GM12878 (cell line): Measurements from ENCODE around the gene SLIT1. TPM values are rescaled to one million over a fixed set of nuclear protein-coding genes. Genes with fewer than 3 reads are reported as not detected.

Experiments used
- ATAC-seq: fragments of 200-7000 bp; cut with Tn5 transposase; 3 replicates; pipeline ENCODE4 v1.9.1; 2020; ENCODE audit warnings: mild to moderate bottlenecking, moderate library complexity
- BruUV-seq: library from RNA; stranded (reverse); fragments of 400-500 nt; replicated peaks from 2 replicates; lab custom pipeline; 2021; lab: Mats Ljungman, UMichigan
- CTCF ChIA-PET: fragments of 300-600 bp; sonication (Branson Sonifier 250); formaldehyde crosslinking; extraction: SDS; loops from one replicate; lab custom pipeline; 2021; ENCODE audit warnings: inconsistent platforms; lab: Yijun Ruan, JAX
- POLR2A ChIA-PET: fragments of 350-600 bp; formaldehyde crosslinking; extraction: SDS; loops from one replicate; lab custom pipeline; 2021; ENCODE audit warnings: inconsistent platforms; lab: Charles Lee
- RAD21 ChIA-PET: fragments of 300-600 bp; sonication (Branson Sonifier 250); formaldehyde crosslinking; loops from one replicate; lab custom pipeline; 2023; ENCODE audit warnings: antibody characterized with exemption; ENCODE audit not compliant: unreplicated experiment; lab: Charles Lee
- SMC1A ChIA-PET: fragments of 300-600 bp; sonication (Branson Sonifier 250); formaldehyde crosslinking; loops from one replicate; lab custom pipeline; 2023; ENCODE audit not compliant: unreplicated experiment, uncharacterized antibody; lab: Charles Lee
- DNase-seq: peaks from one replicate; pipeline ENCODE4 v3.0.0-alpha.2; 2011; ENCODE audit warnings: low read depth, low spot score
- FAIRE-seq: peaks from 3 replicates; lab custom pipeline; 2011; peaks lifted over from hg19 to GRCh38; lab: Jason Lieb, UNC
- H2AFZ ChIP-seq: 2 replicates; pipeline ENCODE4 v1.6.0; 2011; ENCODE audit warnings: low read depth, low read length, control low read depth; ENCODE audit not compliant: control insufficient read depth
- H3K27ac ChIP-seq: 2 replicates; pipeline ENCODE4 v1.5.1; 2011; ENCODE audit warnings: control low read depth; ENCODE audit not compliant: control insufficient read depth, insufficient read depth
- H3K27me3 ChIP-seq, 2 experiments: replicated peaks in 1 of 2; 2 replicates each; pipeline versions ENCODE4 v1.6.0 to v1.6.1; 2011; ENCODE audit warnings: low read length in 1 of 2; ENCODE audit not compliant: control insufficient read depth in 2 of 2, insufficient read depth in 2 of 2
- H3K36me3 ChIP-seq, 2 experiments: 2 replicates each; pipeline ENCODE4 v1.5.1; 2011; ENCODE audit warnings: low read length in 1 of 2; ENCODE audit not compliant: control insufficient read depth in 2 of 2, insufficient read depth in 2 of 2
- H3K4me1 ChIP-seq: 2 replicates; pipeline ENCODE4 v1.6.1; 2011; ENCODE audit warnings: mild to moderate bottlenecking, low read length, moderate library complexity, mixed read lengths; ENCODE audit not compliant: control insufficient read depth, insufficient read depth
- H3K4me2 ChIP-seq: 2 replicates; pipeline ENCODE4 v1.6.0; 2011; ENCODE audit warnings: control low read depth; ENCODE audit not compliant: control insufficient read depth, insufficient read depth
- H3K4me3 ChIP-seq: fragments of 200-600 bp; sonication (generic); 2 replicates; pipeline ENCODE4 v1.5.1; 2016
- H3K79me2 ChIP-seq: 2 replicates; pipeline ENCODE4 v1.6.0; 2011; ENCODE audit warnings: low read length; ENCODE audit not compliant: control insufficient read depth, insufficient read depth
- H3K9ac ChIP-seq: 2 replicates; pipeline ENCODE4 v1.8.0; 2011; ENCODE audit warnings: low read length, control low read depth, mixed read lengths; ENCODE audit not compliant: control insufficient read depth, insufficient read depth
- H3K9me3 ChIP-seq: replicated peaks from 3 replicates; pipeline ENCODE4 v1.5.1; 2011; ENCODE audit warnings: mild to moderate bottlenecking, low read length; ENCODE audit not compliant: control insufficient read depth, insufficient read depth
- H4K20me1 ChIP-seq: 2 replicates; pipeline ENCODE4 v1.6.0; 2011; ENCODE audit not compliant: control insufficient read depth, insufficient read depth
- BRCA1 ChIP-seq: IDR thresholded peaks from 2 replicates; pipeline ENCODE4 v1.6.1; 2011; ENCODE audit warnings: low read depth, low read length, improper control_type of control experiment
- HDAC6 ChIP-seq: fragments of 200-600 bp; sonication (generic); IDR thresholded peaks from one replicate; pipeline ENCODE4 v1.8.0; 2017; ENCODE audit warnings: antibody characterized with exemption; ENCODE audit not compliant: unreplicated experiment
- IRF5 ChIP-seq: fragments of 450-650 bp; IDR thresholded peaks from 2 replicates; pipeline ENCODE4 v1.6.1; 2017; ENCODE audit warnings: borderline replicate concordance
- MAX ChIP-seq: IDR thresholded peaks from 2 replicates; pipeline ENCODE4 v1.6.1; 2012; ENCODE audit warnings: low read depth, low read length, improper control_type of control experiment
- NFXL1 ChIP-seq: fragments of 450-650 bp; IDR thresholded peaks from 2 replicates; pipeline ENCODE4 v1.6.1; 2017; ENCODE audit warnings: antibody characterized with exemption, mild to moderate bottlenecking, borderline replicate concordance
- POLR2AphosphoS2 ChIP-seq: IDR thresholded peaks from 2 replicates; pipeline ENCODE4 v1.6.1; 2011; ENCODE audit warnings: low read depth, mild to moderate bottlenecking, low read length, improper control_type of control experiment, moderate library complexity
- SMARCA5 ChIP-seq: fragments of 450-650 bp; IDR thresholded peaks from 2 replicates; pipeline ENCODE4 v1.6.1; 2017; ENCODE audit warnings: mild to moderate bottlenecking
- SREBF2 ChIP-seq: IDR thresholded peaks from 2 replicates; pipeline ENCODE4 v1.6.1; 2012; ENCODE audit warnings: mild to moderate bottlenecking, low read length
- TCF3 ChIP-seq: IDR thresholded peaks from 2 replicates; pipeline ENCODE4 v1.6.1; 2012; ENCODE audit warnings: low read depth, mild to moderate bottlenecking, low read length, borderline replicate concordance; ENCODE audit not compliant: insufficient read depth
- WGBS: methylation state at CpG from one replicate; pipeline ENCODE4 v1.1.6; 2016; ENCODE audit warnings: low lambda C conversion rate; ENCODE audit not compliant: insufficient replicate concordance, insufficient coverage; ENCODE audit errors: missing lambda C conversion rate; 5-methylcytosine and 5-hydroxymethylcytosine counted together
- in situ Hi-C: fragments of 300-500 bp; cut with MboI; formaldehyde crosslinking; loops from 9 replicates; pipeline ENCODE4 v1.14.3; 2018; ENCODE audit warnings: mixed read lengths
- intact Hi-C: fragments of 100-400 bp; cut with micrococcal nuclease; formaldehyde crosslinking; loops from one replicate; pipeline ENCODE4 v1.14.2; 2022; ENCODE audit not compliant: unreplicated experiment
- polyA plus RNA-seq, 11 experiments: library from polyadenylated mRNA; depleted of rRNA in 4 of 11; unstranded in 6 of 11; stranded (reverse) in 5 of 11; fragments of >200 nt; fragmentation: Nextera tagmentation in 4 of 11; fragmentation: Illumina TruSeq in 1 of 11; extraction: Ambion mirVana in 4 of 11; extraction: Trizol in 1 of 11; gene quantifications; 1 replicate in 1 of 11; 2 replicates in 10 of 11; pipeline versions ENCODE4 v1.2.1 to v1.2.3, GENCODE V29; 2011 to 2016; ENCODE audit warnings: inconsistent platforms in 2 of 11, missing spikeins in 2 of 11, low read depth in 1 of 11
- total RNA-seq, 4 experiments: library from RNA; depleted of rRNA in 3 of 4; stranded (reverse); fragments of >200 nt in 3 of 4; fragmentation: Illumina TruSeq in 1 of 4; extraction: Trizol in 1 of 4; gene quantifications; 2 replicates each; pipeline versions ENCODE4 v1.2.1 to v1.2.3, GENCODE V29; 2013 to 2021
- TF ChIP-seq, protein P1 (sequence below): IDR thresholded peaks from 2 replicates; pipeline ENCODE4 v1.6.1; 2012; ENCODE audit warnings: improper control_type of control experiment, low read depth, low read length; ENCODE audit not compliant: insufficient replicate concordance

The SLIT1 gene
- total and polyA plus RNA-seq, 10 of the 15 experiments (the other 5 are each of a cell fraction or from before 2014, with no cell fraction given), result 0.04 to 0.19 (median 0.06) TPM; not detected in 4

GRCh38 chr10:97139651-97140048, 46.1 kb downstream of the SLIT1 start:
- DNase-seq (no peak), FAIRE-seq (no peak)
- H3K79me2 ChIP-seq, result no peaks in the 10 kb centered on the region
- in situ Hi-C loops, result no loop called here
- no peak overlapping the region for H2AFZ ChIP-seq
- no peak overlapping the region for H3K4me2 ChIP-seq
- WGBS, result 53% methylated on average over 6 of the region's 6 CpGs
- H3K27me3 ChIP-seq, result peaks cover 0 to 6% of the 10 kb centered on the region in 2 experiments; a peak in 2 of 4 replicates
- H3K9ac ChIP-seq, result no peak overlapping the region
- ChIA-PET CTCF (interaction anchor here (0.8 to 2.7 kb wide), 8 partner anchors 10 to 71 kb away, joined by 3 to 10 read pairs (median 4); no protein-coding TSS in a partner anchor), RAD21 (no interaction called here), SMC1A (interaction anchor here (1.3 kb wide), 2 partner anchors 10 to 70 kb away, joined by 3 to 5 read pairs; no protein-coding TSS in a partner anchor), POLR2A (no interaction called here)
- H3K4me3 ChIP-seq, result no peak overlapping the region
- no TSS peak for BruUV-seq
- no peaks in the 10 kb centered on the region for H3K36me3 ChIP-seq
- TF ChIP-seq NFXL1 (no peak), HDAC6 (no peak), POLR2AphosphoS2 (no peak), IRF5 (no peak), BRCA1 (no peak), SREBF2 (no peak), MAX (no peak), SMARCA5 (no peak), TCF3 (no peak)
- TF ChIP-seq, protein P1, sequence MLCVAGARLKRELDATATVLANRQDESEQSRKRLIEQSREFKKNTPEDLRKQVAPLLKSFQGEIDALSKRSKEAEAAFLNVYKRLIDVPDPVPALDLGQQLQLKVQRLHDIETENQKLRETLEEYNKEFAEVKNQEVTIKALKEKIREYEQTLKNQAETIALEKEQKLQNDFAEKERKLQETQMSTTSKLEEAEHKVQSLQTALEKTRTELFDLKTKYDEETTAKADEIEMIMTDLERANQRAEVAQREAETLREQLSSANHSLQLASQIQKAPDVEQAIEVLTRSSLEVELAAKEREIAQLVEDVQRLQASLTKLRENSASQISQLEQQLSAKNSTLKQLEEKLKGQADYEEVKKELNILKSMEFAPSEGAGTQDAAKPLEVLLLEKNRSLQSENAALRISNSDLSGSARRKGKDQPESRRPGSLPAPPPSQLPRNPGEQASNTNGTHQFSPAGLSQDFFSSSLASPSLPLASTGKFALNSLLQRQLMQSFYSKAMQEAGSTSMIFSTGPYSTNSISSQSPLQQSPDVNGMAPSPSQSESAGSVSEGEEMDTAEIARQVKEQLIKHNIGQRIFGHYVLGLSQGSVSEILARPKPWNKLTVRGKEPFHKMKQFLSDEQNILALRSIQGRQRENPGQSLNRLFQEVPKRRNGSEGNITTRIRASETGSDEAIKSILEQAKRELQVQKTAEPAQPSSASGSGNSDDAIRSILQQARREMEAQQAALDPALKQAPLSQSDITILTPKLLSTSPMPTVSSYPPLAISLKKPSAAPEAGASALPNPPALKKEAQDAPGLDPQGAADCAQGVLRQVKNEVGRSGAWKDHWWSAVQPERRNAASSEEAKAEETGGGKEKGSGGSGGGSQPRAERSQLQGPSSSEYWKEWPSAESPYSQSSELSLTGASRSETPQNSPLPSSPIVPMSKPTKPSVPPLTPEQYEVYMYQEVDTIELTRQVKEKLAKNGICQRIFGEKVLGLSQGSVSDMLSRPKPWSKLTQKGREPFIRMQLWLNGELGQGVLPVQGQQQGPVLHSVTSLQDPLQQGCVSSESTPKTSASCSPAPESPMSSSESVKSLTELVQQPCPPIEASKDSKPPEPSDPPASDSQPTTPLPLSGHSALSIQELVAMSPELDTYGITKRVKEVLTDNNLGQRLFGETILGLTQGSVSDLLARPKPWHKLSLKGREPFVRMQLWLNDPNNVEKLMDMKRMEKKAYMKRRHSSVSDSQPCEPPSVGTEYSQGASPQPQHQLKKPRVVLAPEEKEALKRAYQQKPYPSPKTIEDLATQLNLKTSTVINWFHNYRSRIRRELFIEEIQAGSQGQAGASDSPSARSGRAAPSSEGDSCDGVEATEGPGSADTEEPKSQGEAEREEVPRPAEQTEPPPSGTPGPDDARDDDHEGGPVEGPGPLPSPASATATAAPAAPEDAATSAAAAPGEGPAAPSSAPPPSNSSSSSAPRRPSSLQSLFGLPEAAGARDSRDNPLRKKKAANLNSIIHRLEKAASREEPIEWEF, result no peak
- TF ChIP-seq, all 136 proteins: peak for 0
- intact Hi-C loops, result loop anchor here (5.0 kb wide), 1 partner anchor 58 kb away; no protein-coding TSS in a partner anchor
- Histone ChIP-seq H3K9me3 (no peaks in the 10 kb centered on the region), H3K4me1 (no peaks in the 10 kb centered on the region), H4K20me1 (no peaks in the 10 kb centered on the region), H3K27ac (no peak overlapping the region)
- ATAC-seq, result no peak
